ENCODE data around the gene ELF5. TPM values are rescaled to one million over a fixed set of nuclear protein-coding genes. Genes with fewer than 3 reads are reported as not detected.

ELF5 gene
- total RNA-seq, 4 donors from 2014 or later: not detected

GRCh38 chr11:34523053-34523452 lies 9.5 kb upstream of the ELF5 start:
- ATAC-seq (ENCODE audit: low FRiP score) (no peak), DNase-seq (ENCODE audit: low spot score) (no peak)
- TF ChIP-seq, protein P1, sequence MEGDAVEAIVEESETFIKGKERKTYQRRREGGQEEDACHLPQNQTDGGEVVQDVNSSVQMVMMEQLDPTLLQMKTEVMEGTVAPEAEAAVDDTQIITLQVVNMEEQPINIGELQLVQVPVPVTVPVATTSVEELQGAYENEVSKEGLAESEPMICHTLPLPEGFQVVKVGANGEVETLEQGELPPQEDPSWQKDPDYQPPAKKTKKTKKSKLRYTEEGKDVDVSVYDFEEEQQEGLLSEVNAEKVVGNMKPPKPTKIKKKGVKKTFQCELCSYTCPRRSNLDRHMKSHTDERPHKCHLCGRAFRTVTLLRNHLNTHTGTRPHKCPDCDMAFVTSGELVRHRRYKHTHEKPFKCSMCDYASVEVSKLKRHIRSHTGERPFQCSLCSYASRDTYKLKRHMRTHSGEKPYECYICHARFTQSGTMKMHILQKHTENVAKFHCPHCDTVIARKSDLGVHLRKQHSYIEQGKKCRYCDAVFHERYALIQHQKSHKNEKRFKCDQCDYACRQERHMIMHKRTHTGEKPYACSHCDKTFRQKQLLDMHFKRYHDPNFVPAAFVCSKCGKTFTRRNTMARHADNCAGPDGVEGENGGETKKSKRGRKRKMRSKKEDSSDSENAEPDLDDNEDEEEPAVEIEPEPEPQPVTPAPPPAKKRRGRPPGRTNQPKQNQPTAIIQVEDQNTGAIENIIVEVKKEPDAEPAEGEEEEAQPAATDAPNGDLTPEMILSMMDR (IDR thresholded peaks at IDR 0.05): no peak

GRCh38 chr11:34522188-34522587 lies 8.6 kb upstream of the ELF5 start:
- DNase-seq (ENCODE audit: low spot score) (no peak), ATAC-seq (ENCODE audit: low FRiP score) (no peak)
- TF ChIP-seq, protein P1 (IDR thresholded peaks at IDR 0.05): no peak

DNA sequence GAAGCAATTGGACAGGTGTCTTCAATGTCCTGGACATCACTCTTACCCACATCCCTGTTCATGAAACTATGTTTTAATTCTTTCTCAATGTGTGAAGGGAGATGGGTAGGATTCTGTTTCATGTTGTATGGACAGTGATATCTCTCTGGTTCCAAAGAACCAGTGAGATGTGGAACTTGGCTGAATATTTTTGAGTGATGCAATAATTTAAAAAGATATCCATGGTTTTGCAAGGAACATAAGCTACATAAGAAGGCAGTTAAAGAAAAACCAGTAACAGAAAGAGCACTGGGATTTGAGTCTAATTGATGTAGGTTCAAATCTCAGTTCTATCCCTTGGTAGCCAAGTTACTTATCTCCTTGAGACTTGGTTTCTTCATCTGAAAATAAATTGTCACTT lies 7.7 kb upstream of the ELF5 start:
- TF ChIP-seq, protein P1 (IDR thresholded peaks at IDR 0.05): no peak
- ATAC-seq (ENCODE audit: low FRiP score) (no peak), DNase-seq (ENCODE audit: low spot score) (no peak)

DNA sequence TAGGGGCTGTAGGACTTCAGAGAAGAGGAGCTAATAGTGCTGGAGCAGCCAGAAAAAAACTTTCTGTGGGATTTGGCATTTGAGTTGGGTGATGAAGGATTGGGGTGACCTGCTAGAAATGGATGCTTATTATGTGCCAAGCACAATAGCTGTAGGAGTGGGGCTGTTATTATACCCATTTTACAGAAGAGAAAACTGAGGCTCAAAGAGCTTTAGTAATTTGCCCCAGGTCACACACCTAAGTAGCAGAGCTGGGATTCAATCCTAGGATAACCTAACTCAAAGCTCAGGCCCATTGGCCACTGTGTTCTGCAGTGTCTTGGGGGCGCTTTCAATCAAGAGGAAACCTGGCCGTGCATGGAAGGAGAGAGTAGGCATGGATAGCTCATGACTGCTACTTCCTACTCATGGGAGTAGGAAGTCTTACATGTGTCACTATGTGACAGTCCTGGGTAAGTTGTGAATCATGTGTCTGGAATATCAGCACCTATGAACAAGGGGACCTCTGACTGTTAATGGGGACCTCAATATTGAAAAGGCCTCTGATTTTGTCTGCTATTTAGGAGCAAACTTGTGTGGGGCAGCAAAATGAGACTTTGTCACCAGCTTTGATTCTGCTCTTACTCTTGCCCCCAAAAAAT lies 6.1 kb upstream of the ELF5 start:
- TF ChIP-seq, protein P1 (IDR thresholded peaks at IDR 0.05): no peak
- ATAC-seq (ENCODE audit: low FRiP score) (no peak), DNase-seq (ENCODE audit: low spot score) (no peak)

DNA sequence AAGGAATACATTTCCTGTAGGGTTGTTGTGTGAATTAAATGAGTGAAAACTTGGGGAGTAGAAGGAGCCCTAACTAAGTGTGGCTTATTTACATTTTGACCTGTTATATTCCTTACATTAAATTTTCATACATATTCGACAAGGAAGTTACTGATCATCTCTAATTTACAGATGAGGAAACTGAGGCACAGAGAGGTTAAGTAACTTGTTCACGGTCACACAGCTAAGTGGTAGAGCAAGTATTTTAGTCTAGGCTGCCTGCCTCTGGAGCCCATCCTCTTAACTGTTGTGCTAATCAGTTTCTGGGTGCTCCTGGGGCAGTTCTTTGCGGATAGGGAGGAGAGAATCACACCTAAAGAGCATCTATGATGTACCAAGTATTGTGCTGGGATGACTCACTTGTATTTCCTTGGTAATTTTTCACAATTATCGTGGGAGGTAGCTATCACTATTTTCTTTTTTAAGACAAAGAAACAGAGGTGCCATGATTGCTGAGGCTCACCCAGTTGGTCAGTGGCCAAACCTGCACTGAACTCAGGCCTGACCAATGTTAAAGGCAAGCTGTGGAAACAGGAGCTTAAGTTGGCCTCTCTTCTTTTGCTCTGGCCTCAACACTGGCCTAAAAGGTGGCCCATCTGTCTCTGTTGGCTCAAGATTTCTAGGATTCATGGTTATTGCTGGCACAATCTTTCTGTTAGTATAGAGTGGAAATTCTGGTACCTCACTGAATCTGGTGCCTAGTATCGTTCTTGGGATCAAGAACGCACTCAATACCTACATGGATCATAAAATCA lies 2.9 kb upstream of the ELF5 start:
- no peak for ATAC-seq (ENCODE audit: low FRiP score)
- no peak for DNase-seq (ENCODE audit: low spot score)
- TF ChIP-seq, protein P1 (IDR thresholded peaks at IDR 0.05): no peak

DNA sequence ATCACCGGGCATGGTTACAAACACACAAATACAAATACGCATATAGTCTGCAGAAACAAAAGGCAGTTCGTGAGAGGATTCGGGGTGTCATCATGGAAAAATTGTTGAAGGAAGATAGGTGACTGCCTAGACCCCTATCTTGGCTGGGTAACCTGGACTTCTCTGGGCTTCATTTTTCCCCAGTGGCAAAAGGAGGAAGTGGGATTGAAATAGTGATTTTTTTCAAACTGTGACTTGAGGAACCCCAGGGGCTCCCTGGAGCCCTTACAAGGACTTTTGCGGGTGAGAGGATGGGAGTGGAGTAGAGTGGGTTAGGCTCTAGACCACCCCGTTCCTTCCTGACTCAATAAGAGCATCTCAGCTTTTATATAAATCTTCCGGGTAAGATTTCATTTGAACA lies 1.0 kb upstream of the ELF5 start:
- no peak for DNase-seq (ENCODE audit: low spot score)
- TF ChIP-seq, protein P1 (IDR thresholded peaks at IDR 0.05): no peak
- ATAC-seq (ENCODE audit: low FRiP score): no peak

Measured in omental fat pad (tissue), 4 donors.